HCT116 (cell line): ENCODE results near the gene TEX13A. TPM values are rescaled to one million over a fixed set of nuclear protein-coding genes. Genes with fewer than 3 reads are reported as not detected.

Experiments
- ATAC-seq: fragments of 200-7000 bp; cut with Tn5 transposase; 2 replicates; pipeline ENCODE4 v1.9.1; 2020; ENCODE audit warnings: mild to moderate bottlenecking, moderate library complexity
- BruUV-seq: library from RNA; stranded (reverse); fragments of 400-500 nt; replicated peaks from 2 replicates; lab custom pipeline; 2021; lab: Mats Ljungman, UMichigan
- CTCF ChIA-PET: fragments of 300-600 bp; sonication (Branson Sonifier 250); formaldehyde crosslinking; loops from one replicate; lab custom pipeline; 2021; ENCODE audit warnings: antibody characterized with exemption; lab: Charles Lee
- POLR2A ChIA-PET: fragments of 300-600, 350-600 bp; sonication (Branson Sonifier 250); formaldehyde crosslinking; loops from one replicate; lab custom pipeline; 2021; ENCODE audit warnings: antibody characterized with exemption; lab: Charles Lee
- RAD21 ChIA-PET, 2 experiments: fragments of 300-600 bp; sonication (Branson Sonifier 250); formaldehyde crosslinking; loops; one replicate each; lab custom pipeline; 2023; ENCODE audit warnings: low total read pairs in 2 of 2; ENCODE audit not compliant: uncharacterized antibody in 2 of 2, unreplicated experiment in 2 of 2, low non-redundant PET in 1 of 2; lab: Charles Lee
- DNase-seq: peaks from one replicate; pipeline ENCODE4 v3.0.0-alpha.2; 2010; ENCODE audit warnings: low read depth, low spot score
- H2AFZ ChIP-seq: fragments of 200-600 bp; shearing (Covaris generic), sonication (generic); 2 replicates; pipeline ENCODE4 v1.6.1; 2017; ENCODE audit warnings: low read depth, mixed run types, mixed read lengths, antibody characterized with exemption, low read length; ENCODE audit not compliant: poor library complexity, severe bottlenecking
- H3K27ac ChIP-seq: 2 replicates; pipeline ENCODE4 v1.5.1; 2012; ENCODE audit warnings: low read depth, low read length
- H3K27me3 ChIP-seq: fragments of 200-600 bp; sonication (generic); 2 replicates; pipeline ENCODE4 v1.6.1; 2016; ENCODE audit warnings: mixed run types, low read length, mixed read lengths; ENCODE audit not compliant: insufficient read depth
- H3K36me3 ChIP-seq, 2 experiments: fragments of 200-500 bp in 1 of 2; fragments of 200-600 bp in 1 of 2; sonication (Bioruptor generic) in 1 of 2; sonication (generic) in 1 of 2; 2 replicates each; pipeline versions ENCODE4 v1.5.1 to v1.6.1; 2014 to 2016; ENCODE audit warnings: low read length in 2 of 2, inconsistent platforms in 1 of 2, mixed read lengths in 1 of 2, mixed run types in 1 of 2; ENCODE audit not compliant: insufficient read depth in 2 of 2, control insufficient read depth in 1 of 2
- H3K4me1 ChIP-seq, 2 experiments: fragments of 200-600 bp in 1 of 2; sonication (generic) in 1 of 2; 2 replicates each; pipeline versions ENCODE4 v1.5.1 to v1.6.1; 2012 to 2017; ENCODE audit warnings: low read length in 2 of 2, inconsistent platforms in 1 of 2, mild to moderate bottlenecking in 1 of 2, mixed read lengths in 1 of 2, mixed run types in 1 of 2, moderate library complexity in 1 of 2; ENCODE audit not compliant: insufficient read depth in 2 of 2, control insufficient read depth in 1 of 2
- H3K4me2 ChIP-seq: fragments of 200-600 bp; sonication (generic); 2 replicates; pipeline ENCODE4 v1.6.1; 2017; ENCODE audit warnings: mixed run types, low read length, mixed read lengths
- H3K4me3 ChIP-seq, 2 experiments: fragments of 200-600 bp in 1 of 2; sonication (generic) in 1 of 2; replicated peaks in 1 of 2; 2 replicates each; pipeline ENCODE4 v1.5.1; 2011 to 2016; ENCODE audit warnings: low read length in 2 of 2, control low read depth in 1 of 2, low read depth in 1 of 2, mild to moderate bottlenecking in 1 of 2, mixed read lengths in 1 of 2, mixed run types in 1 of 2
- H3K79me2 ChIP-seq: fragments of 200-600 bp; sonication (generic); 2 replicates; pipeline ENCODE4 v1.6.1; 2017; ENCODE audit warnings: mild to moderate bottlenecking, mixed run types, low read length, moderate library complexity, mixed read lengths; ENCODE audit not compliant: insufficient read depth
- H3K9ac ChIP-seq: fragments of 200-600 bp; sonication (generic); 2 replicates; pipeline ENCODE4 v1.6.1; 2016; ENCODE audit warnings: low read length, mixed read lengths
- H3K9me2 ChIP-seq: fragments of 200-600 bp; sonication (generic), shearing (Covaris generic); 2 replicates; pipeline ENCODE4 v1.6.1; 2017; ENCODE audit warnings: mixed run types, mild to moderate bottlenecking, moderate library complexity; ENCODE audit not compliant: insufficient read depth
- H3K9me3 ChIP-seq, 2 experiments: fragments of 200-500 bp in 1 of 2; fragments of 200-600 bp in 1 of 2; sonication (Bioruptor generic) in 1 of 2; sonication (generic) in 1 of 2; 2 replicates each; pipeline ENCODE4 v1.6.1; 2014 to 2017; ENCODE audit warnings: low read length in 2 of 2, mixed read lengths in 2 of 2, inconsistent platforms in 1 of 2, low read depth in 1 of 2, mild to moderate bottlenecking in 1 of 2, mixed run types in 1 of 2, moderate library complexity in 1 of 2; ENCODE audit not compliant: control insufficient read depth in 1 of 2, insufficient read depth in 1 of 2
- H4K20me1 ChIP-seq: fragments of 200-600 bp; sonication (generic), shearing (Covaris generic); 2 replicates; pipeline ENCODE4 v1.6.1; 2017; ENCODE audit warnings: mixed run types, mild to moderate bottlenecking, moderate library complexity; ENCODE audit not compliant: insufficient read depth
- CTCF ChIP-seq, 3 experiments: fragments of 200-600 bp in 1 of 3; sonication (generic) in 1 of 3; IDR thresholded peaks in 2 of 3; conservative IDR thresholded peaks in 1 of 3; 2 replicates each; pipeline ENCODE4 v1.5.1; 2012 to 2017; ENCODE audit warnings: low read depth in 2 of 3, low read length in 2 of 3, antibody characterized with exemption in 1 of 3, borderline replicate concordance in 1 of 3, control low read depth in 1 of 3, mild to moderate bottlenecking in 1 of 3, mixed read lengths in 1 of 3, mixed run types in 1 of 3, moderate library complexity in 1 of 3; ENCODE audit not compliant: insufficient read depth in 1 of 3
- EZH2 ChIP-seq: fragments of 200-600 bp; sonication (generic); IDR thresholded peaks from 2 replicates; pipeline ENCODE4 v1.6.1; 2017; ENCODE audit warnings: antibody characterized with exemption, mixed run types
- EZH2phosphoT487 ChIP-seq: fragments of 200-600 bp; IDR thresholded peaks from 2 replicates; pipeline ENCODE4 v1.6.1; 2018; ENCODE audit warnings: antibody characterized with exemption, borderline replicate concordance
- FOSL1 ChIP-seq: IDR thresholded peaks from 2 replicates; pipeline ENCODE4 v1.6.1; 2012; ENCODE audit warnings: low read depth
- SP1 ChIP-seq: IDR thresholded peaks from 2 replicates; pipeline ENCODE4 v1.6.1; 2012; ENCODE audit warnings: low read depth
- ZFX ChIP-seq: fragments of 450-650 bp; IDR thresholded peaks from 2 replicates; pipeline ENCODE4 v1.6.1; 2017
- ZNF274 ChIP-seq: fragments of 200-500 bp; sonication (Bioruptor generic); IDR thresholded peaks from 2 replicates; pipeline ENCODE4 v1.6.1; 2014; ENCODE audit warnings: mild to moderate bottlenecking, low read depth, low read length, inconsistent platforms
- intact Hi-C: fragments of 100-400 bp; cut with micrococcal nuclease; formaldehyde crosslinking; loops from 2 replicates; pipeline ENCODE4 v1.10.0; 2022
- total RNA-seq: library from RNA; stranded (reverse); gene quantifications from one replicate; pipeline ENCODE4 v1.2.1, GENCODE V29; 2021; ENCODE audit not compliant: unreplicated experiment

TEX13A gene
- total RNA-seq, 1 experiment from 2014 or later, result not detected

GRCh38 chrX:105209406-105209805 lies 11.1 kb downstream of the TEX13A start:
- Histone ChIP-seq H3K36me3 (no peaks in the 10 kb centered on the region), H2AFZ (no peak overlapping the region), H3K4me2 (no peak overlapping the region), H3K4me3 (no peak overlapping the region)
- CTCF ChIA-PET, result no interaction called here
- intact Hi-C loops, result no loop called here
- TF ChIP-seq SP1, result no peak
- TF ChIP-seq, all 23 proteins: peak for 0
- H3K9me2 ChIP-seq, result no peaks in the 10 kb centered on the region
- ChIA-PET POLR2A (no interaction called here), RAD21 (no interaction called here)
- H3K79me2 ChIP-seq, result no peaks in the 10 kb centered on the region
- no peaks in the 10 kb centered on the region for H3K27me3 ChIP-seq
- no peaks in the 10 kb centered on the region for H4K20me1 ChIP-seq
- no peaks in the 10 kb centered on the region for H3K9me3 ChIP-seq
- H3K27ac ChIP-seq, result no peak overlapping the region
- DNase-seq, result no peak
- no peak for ATAC-seq
- H3K9ac ChIP-seq, result no peak overlapping the region
- H3K4me1 ChIP-seq, result no peaks in the 10 kb centered on the region
- BruUV-seq, result no TSS peak

GRCh38 chrX:105191878-105192277 lies 28.6 kb downstream of the TEX13A start:
- CTCF ChIA-PET, result interaction anchor here (1.2 to 1.3 kb wide), 2 partner anchors 510 to 523 kb away, joined by 3 to 7 read pairs; no protein-coding TSS in a partner anchor
- no peaks in the 10 kb centered on the region for H3K9me2 ChIP-seq
- no peaks in the 10 kb centered on the region for H4K20me1 ChIP-seq
- H3K4me2 ChIP-seq, result no peak overlapping the region
- no peak overlapping the region for H3K4me3 ChIP-seq
- TF ChIP-seq CTCF (IDR thresholded peaks at IDR 0.05 in 2 of 3, conservative IDR thresholded peaks at IDR 0.05 in 1 of 3; ENCODE audit: borderline replicate concordance in 1 of 3, insufficient read depth in 1 of 3, low read depth in 2 of 3, low read length in 2 of 3) (peak in 2 of 3 experiments; percentile 32 to 36; a peak in 4 of 6 replicates), ZNF274 (no peak), FOSL1 (no peak), EZH2 (no peak), EZH2phosphoT487 (no peak), ZFX (no peak)
- DNase-seq (no peak), ATAC-seq (peak; percentile 66; the same call in 1 of the 2 replicates)
- RAD21 ChIA-PET, result no interaction called here
- no peaks in the 10 kb centered on the region for H3K9me3 ChIP-seq
- POLR2A ChIA-PET, result no interaction called here
- H2AFZ ChIP-seq, result no peak overlapping the region
- intact Hi-C loops, result no loop called here
- no TSS peak for BruUV-seq
- no peaks in the 10 kb centered on the region for H3K79me2 ChIP-seq
- no peaks in the 10 kb centered on the region for H3K4me1 ChIP-seq
- no peaks in the 10 kb centered on the region for H3K36me3 ChIP-seq
- H3K9ac ChIP-seq, result no peak overlapping the region
- H3K27me3 ChIP-seq, result no peaks in the 10 kb centered on the region
- H3K27ac ChIP-seq, result no peak overlapping the region
